Skeletal muscle satellite cell (primary cell): ENCODE results near the gene ARL15.
"Not testable (repeated sequence)": the region's sequence is repeated elsewhere in the genome, so short reads cannot be mapped to it uniquely, and the experiment has no call there.

Experiments
- H3K27me3 ChIP-seq: 2 replicates; pipeline ENCODE4 v1.7.0; 2013; ENCODE audit warnings: low read length; ENCODE audit not compliant: control insufficient read depth, insufficient read depth
- H3K36me3 ChIP-seq: 2 replicates; pipeline ENCODE4 v1.7.0; 2013; ENCODE audit warnings: mild to moderate bottlenecking, control low read depth, low read length; ENCODE audit not compliant: insufficient read depth
- H3K4me1 ChIP-seq: 2 replicates; pipeline ENCODE4 v1.7.0; 2013; ENCODE audit warnings: low read length; ENCODE audit not compliant: control insufficient read depth, insufficient read depth
- H3K4me2 ChIP-seq: 2 replicates; pipeline ENCODE4 v1.7.0; 2013; ENCODE audit warnings: mild to moderate bottlenecking, low read length
- H3K4me3 ChIP-seq: 2 replicates; pipeline ENCODE4 v1.7.0; 2013; ENCODE audit warnings: low read length
- H3K9ac ChIP-seq: 2 replicates; pipeline ENCODE4 v1.7.0; 2013; ENCODE audit warnings: mild to moderate bottlenecking, low read depth, low read length, moderate library complexity
- H3K9me3 ChIP-seq: replicated peaks from 2 replicates; pipeline ENCODE4 v1.7.0; 2013; ENCODE audit warnings: mild to moderate bottlenecking, control low read depth, low read length

ARL15 gene

DNA sequence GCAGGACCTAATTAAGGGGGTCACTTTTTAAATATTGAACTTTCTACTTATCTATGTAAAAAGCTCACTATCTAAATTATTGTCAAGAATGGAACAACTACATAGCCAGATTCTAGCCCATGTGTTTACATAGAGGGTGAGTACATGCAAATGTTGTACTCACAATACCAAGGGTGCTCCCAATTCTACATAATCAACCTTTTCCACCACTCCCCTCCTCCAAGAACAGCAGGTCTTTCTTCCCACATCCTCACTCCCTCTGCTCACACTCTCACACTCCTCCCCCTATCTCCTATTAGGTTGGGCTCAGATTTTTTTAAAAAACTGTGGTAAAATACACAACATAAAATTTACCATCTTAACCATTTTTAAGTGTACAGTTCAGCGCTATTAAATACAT is 325.4 kb downstream of the ARL15 start:
- Histone ChIP-seq H3K4me3 (no peak overlapping the region), H3K4me2 (no peak overlapping the region), H3K27me3 (no peaks in the 10 kb centered on the region), H3K9ac (no peak overlapping the region), H3K9me3 (no peaks in the 10 kb centered on the region), H3K36me3 (no peaks in the 10 kb centered on the region), H3K4me1 (no peaks in the 10 kb centered on the region)

DNA sequence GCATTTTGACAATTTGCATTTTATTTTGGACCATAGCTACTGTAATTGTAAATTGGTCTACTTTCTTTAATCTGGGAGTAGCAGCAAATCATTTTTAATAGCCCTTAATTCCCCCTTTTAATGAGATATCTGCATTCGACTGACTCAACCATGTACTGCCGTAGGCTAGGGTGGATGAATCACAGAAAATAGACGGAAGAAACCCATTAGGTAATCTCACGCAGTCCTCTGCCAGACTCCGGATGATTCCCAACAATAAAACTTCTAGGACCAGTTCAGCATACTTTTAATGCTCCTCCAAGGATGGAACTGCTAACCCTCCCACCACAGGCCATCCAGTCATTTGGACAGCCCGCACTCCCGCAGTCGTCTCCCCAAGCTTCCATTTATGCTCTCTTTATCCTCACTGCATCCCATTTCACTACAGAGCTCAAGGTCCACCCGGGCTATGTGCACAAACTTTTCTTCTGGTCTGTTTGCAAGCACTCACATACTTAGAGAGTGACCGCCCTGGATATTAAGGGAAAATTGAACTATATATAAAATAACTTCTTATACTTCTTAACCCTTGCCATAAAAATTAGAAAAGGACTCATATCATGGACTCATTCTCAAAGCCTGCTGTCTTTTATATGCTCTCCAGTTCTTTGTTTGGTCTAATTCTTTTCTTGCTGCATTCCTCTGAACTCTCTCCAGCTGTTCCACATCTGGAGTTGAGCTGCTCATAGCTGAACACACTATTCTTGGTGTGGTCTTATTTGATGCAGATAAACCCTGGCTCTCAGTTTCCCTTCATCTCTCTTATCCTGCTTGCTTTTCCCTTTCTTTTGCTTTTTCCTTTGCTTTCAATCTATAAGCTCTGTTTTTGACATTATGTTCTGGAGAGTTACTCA is 326.6 kb downstream of the ARL15 start:
- H3K27me3 ChIP-seq, result no peaks in the 10 kb centered on the region
- H3K36me3 ChIP-seq, result no peaks in the 10 kb centered on the region
- H3K4me2 ChIP-seq, result no peak overlapping the region
- H3K4me3 ChIP-seq, result no peak overlapping the region
- H3K9ac ChIP-seq, result no peak overlapping the region
- no peaks in the 10 kb centered on the region for H3K4me1 ChIP-seq
- H3K9me3 ChIP-seq, result no peaks in the 10 kb centered on the region

DNA sequence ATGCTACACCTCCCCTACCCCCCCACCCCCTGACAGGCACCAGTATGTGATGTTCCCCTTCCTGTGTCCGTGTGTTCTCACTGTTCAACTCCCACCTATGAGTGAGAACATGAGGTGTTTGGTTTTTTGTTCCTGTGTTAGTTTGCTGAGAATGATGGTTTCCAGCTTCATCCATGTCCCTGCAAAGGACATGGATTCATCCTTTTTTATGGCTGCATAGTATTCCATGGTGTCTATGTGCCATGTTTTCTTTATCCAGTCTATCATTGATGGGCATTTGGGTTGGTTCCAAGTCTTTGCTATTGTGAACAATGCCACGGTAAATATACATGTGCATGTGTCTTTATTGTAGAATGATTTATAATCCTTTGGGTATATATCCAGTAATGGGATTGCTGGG is 328.1 kb downstream of the ARL15 start:
- H3K4me3 ChIP-seq, H3K4me1 ChIP-seq, H3K4me2 ChIP-seq, H3K9me3 ChIP-seq, H3K36me3 ChIP-seq, H3K9ac ChIP-seq, H3K27me3 ChIP-seq: not testable (repeated sequence)

DNA sequence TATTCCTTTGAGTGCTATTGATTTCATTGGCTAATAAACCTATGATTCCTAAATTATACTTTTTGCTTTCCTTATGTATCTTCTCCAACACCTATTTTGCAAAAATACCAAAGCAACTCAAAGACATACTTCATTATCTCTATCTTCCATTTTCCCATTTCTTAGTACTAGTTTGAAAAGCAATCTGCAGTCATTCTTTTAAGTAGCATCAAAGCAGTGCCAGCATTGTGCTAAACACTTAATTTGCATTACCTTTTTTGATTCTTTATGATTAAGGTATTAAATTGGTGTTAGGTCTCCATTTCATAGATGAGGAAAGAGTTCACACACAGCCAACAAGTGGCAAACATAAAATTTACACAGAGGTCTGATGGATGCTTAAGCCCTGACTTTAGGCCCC is 330.3 kb downstream of the ARL15 start:
- Histone ChIP-seq H3K4me3 (no peak overlapping the region), H3K4me2 (no peak overlapping the region), H3K36me3 (no peaks in the 10 kb centered on the region), H3K9ac (no peak overlapping the region), H3K9me3 (no peaks in the 10 kb centered on the region), H3K27me3 (no peaks in the 10 kb centered on the region), H3K4me1 (no peaks in the 10 kb centered on the region)

DNA sequence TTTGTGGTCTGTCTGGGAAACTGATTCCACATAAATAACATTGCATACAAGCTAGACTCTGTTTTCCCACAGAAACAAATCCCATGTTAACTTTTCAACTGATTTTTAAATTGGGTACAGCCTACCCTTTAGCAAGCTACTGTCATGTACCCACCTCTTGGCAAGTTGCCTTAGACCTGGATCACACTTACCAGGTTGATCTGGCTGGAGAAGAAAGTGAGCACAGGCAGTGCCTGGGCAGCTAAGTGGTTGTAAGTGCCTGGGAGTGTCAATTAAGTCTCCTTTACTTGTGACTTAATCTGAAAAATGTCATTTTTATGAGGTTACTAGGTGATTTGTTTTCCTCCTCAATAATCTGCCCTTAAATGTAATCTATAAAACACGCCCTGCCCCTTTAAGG is 336.4 kb downstream of the ARL15 start:
- H3K27me3 ChIP-seq, result no peaks in the 10 kb centered on the region
- H3K4me2 ChIP-seq, result no peak overlapping the region
- no peak overlapping the region for H3K4me3 ChIP-seq
- H3K9ac ChIP-seq, result no peak overlapping the region
- no peaks in the 10 kb centered on the region for H3K36me3 ChIP-seq
- no peaks in the 10 kb centered on the region for H3K9me3 ChIP-seq
- no peaks in the 10 kb centered on the region for H3K4me1 ChIP-seq

DNA sequence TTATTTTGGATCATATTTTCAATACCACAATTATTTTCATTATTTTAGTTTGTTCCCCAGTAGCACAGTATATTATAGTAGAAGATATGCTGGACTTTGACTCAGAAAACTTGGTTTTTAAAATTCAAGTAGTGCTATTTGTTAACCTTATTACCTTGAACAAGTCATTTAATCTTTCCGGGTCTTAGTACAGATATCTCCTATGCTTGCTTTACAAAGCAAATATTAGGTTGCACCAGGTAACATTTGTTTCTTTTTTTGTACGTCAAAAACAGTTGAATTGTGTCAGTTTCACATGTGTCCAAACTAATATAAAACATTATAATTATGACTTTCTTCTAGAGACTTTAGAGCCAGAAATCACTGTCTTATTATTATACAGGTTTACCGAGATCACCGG is 338.1 kb downstream of the ARL15 start:
- Histone ChIP-seq H3K9ac (no peak overlapping the region), H3K27me3 (no peaks in the 10 kb centered on the region), H3K4me1 (no peaks in the 10 kb centered on the region), H3K36me3 (no peaks in the 10 kb centered on the region), H3K4me2 (no peak overlapping the region), H3K4me3 (no peak overlapping the region), H3K9me3 (no peaks in the 10 kb centered on the region)

DNA sequence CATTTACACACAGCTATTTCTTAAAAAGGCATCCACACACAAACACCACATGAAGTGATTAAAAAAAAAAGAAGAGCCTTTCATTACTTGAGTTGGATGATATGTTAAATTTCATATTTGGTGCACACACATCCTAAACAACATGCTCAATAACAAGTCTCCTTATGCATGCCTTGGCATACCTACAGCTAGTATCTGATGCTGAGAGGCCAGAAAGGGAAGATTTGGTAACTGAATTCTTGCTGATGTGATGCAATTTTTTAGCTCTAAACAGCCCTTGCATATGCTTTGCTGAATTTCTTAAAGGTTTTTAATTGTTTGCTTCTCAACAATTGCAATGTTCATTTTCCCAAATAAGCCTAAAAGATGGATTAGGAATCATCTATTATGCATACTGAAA is 338.8 kb downstream of the ARL15 start:
- H3K4me3 ChIP-seq, result no peak overlapping the region
- H3K9me3 ChIP-seq, result no peaks in the 10 kb centered on the region

DNA sequence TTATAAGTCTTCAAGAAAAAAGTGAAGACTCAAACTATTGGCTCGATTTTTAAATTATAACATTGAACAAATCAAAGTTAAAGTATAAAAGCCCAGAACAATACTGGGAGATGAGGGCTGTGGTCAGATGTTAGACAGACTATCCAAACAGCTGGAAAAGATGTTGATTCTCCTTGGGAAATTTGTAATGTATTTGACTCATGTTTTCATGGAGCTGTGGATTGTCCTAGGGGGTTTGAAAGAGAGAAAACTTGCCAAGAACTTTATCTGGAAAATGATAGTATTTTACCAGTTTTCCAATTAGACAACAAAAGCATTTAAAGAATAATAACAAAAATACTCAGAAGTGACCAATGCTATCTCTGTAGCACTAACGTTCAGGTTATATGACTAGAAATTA is 339.2 kb downstream of the ARL15 start:
- Histone ChIP-seq H3K4me1 (no peaks in the 10 kb centered on the region), H3K9me3 (no peaks in the 10 kb centered on the region), H3K9ac (no peak overlapping the region), H3K4me2 (no peak overlapping the region), H3K27me3 (no peaks in the 10 kb centered on the region), H3K4me3 (no peak overlapping the region), H3K36me3 (no peaks in the 10 kb centered on the region)

More for the DNA sequence above, 338.8 kb downstream of the ARL15 start:
- Histone ChIP-seq H3K4me2 (no peak overlapping the region), H3K4me1 (no peaks in the 10 kb centered on the region), H3K36me3 (no peaks in the 10 kb centered on the region), H3K9ac (no peak overlapping the region), H3K27me3 (no peaks in the 10 kb centered on the region)

DNA sequence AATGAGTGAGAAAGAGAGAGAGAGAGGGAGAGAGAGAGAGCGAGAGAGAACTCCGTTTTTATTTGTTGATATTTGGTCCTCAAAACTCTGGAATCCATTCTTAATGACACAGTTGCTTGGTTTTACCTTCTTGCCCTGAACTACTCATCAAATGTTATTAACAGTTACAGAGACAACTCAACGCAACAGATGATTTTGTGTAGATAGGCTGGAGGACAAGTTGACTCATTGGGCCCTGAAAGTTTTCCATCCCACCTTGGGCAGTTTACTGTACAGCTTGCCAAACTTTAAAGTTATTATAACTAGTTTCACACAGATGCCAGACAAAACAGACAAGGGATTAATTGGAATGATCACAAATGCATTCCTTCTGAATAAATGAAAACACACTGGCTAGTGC is 339.9 kb downstream of the ARL15 start:
- H3K27me3 ChIP-seq, result no peaks in the 10 kb centered on the region
- no peaks in the 10 kb centered on the region for H3K9me3 ChIP-seq
- no peaks in the 10 kb centered on the region for H3K36me3 ChIP-seq
- no peak overlapping the region for H3K4me2 ChIP-seq
- H3K4me1 ChIP-seq, result no peaks in the 10 kb centered on the region
- no peak overlapping the region for H3K4me3 ChIP-seq
- no peak overlapping the region for H3K9ac ChIP-seq

DNA sequence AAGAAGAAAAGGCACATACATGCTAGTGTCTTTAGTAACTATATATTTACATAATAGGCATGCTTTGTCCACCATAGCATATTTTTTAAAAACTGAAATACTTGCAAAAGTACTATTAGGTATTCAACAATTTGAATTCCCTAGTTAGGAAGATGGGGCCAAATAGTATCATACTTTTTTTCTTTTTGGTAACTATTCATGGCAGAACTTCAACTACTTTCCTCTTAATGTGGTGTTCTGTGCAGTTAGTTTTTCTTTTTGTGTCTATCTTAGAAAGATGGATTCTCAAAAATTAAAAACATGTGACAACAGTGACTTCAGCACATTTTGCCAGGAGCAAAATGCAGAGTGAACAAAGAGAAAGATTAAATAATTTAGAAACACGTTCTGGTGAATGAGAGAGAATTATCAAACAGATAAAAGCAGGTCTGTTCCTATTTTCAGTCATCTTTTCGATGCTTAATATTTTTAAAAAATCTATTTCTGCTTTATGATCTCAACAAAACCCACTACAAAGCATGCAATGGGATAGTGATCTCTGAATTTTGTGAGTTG is 341.1 kb downstream of the ARL15 start:
- no peak overlapping the region for H3K4me2 ChIP-seq
- no peak overlapping the region for H3K4me3 ChIP-seq
- H3K9ac ChIP-seq, result no peak overlapping the region
- H3K9me3 ChIP-seq, result no peaks in the 10 kb centered on the region
- no peaks in the 10 kb centered on the region for H3K27me3 ChIP-seq
- no peaks in the 10 kb centered on the region for H3K36me3 ChIP-seq
- H3K4me1 ChIP-seq, result no peaks in the 10 kb centered on the region

DNA sequence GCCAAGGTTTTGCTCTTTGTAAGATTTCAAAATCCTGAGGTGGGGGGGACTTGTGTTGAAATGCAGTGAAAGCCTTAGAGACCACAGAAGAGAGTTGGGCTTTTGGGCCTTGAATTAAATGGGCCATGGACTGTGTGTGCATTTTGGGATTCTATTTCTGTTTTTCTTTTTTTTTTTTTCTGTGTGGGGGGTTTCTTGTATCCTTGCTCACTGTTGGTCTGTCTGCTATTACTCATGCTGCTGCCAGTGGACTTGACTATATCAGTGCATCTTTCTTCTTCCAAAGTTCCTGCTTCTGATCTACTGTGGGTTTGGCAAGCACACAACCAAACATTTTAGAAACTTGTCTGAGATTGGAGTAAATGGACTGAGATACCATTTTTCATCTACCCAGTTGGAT is 344.9 kb downstream of the ARL15 start:
- H3K36me3 ChIP-seq, result no peaks in the 10 kb centered on the region
- no peak overlapping the region for H3K9ac ChIP-seq
- H3K4me2 ChIP-seq, result no peak overlapping the region
- no peaks in the 10 kb centered on the region for H3K9me3 ChIP-seq
- no peaks in the 10 kb centered on the region for H3K4me1 ChIP-seq
- H3K27me3 ChIP-seq, result no peaks in the 10 kb centered on the region
- no peak overlapping the region for H3K4me3 ChIP-seq

DNA sequence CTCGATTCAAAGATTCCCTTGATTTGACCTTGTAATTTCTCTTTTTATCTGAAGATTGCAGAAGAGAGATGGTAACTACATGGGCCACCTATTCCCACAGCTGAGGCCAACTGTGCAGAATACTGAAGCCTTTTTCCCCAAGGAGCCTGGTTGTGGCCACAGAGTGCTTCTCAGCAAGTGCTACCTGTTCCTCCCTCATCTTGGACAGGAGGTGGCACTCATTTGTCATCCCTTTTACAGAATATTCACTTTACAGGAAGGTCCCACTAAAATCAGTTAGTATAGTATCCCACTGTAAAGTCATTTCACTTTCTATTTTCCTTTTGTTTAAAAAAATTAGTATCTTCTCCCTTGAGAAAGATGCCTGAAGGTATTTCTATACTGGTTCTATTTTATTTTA is 346.4 kb downstream of the ARL15 start:
- H3K9ac ChIP-seq, result no peak overlapping the region
- H3K4me3 ChIP-seq, result no peak overlapping the region
- no peak overlapping the region for H3K4me2 ChIP-seq
- no peaks in the 10 kb centered on the region for H3K27me3 ChIP-seq
- no peaks in the 10 kb centered on the region for H3K36me3 ChIP-seq
- H3K9me3 ChIP-seq, result no peaks in the 10 kb centered on the region
- H3K4me1 ChIP-seq, result no peaks in the 10 kb centered on the region
